A673 (cell line): ENCODE results near the gene MDFIC2. TPM values are rescaled to one million over a fixed set of nuclear protein-coding genes. Genes with fewer than 3 reads are reported as not detected.
"Not testable (repeated sequence)": the region's sequence is repeated elsewhere in the genome, so short reads cannot be mapped to it uniquely, and the experiment has no call there.

Experiments
- BruUV-seq: library from RNA; stranded (reverse); fragments of 400-500 nt; replicated peaks from 2 replicates; lab custom pipeline; 2021; lab: Mats Ljungman, UMichigan
- CTCF ChIA-PET: fragments of 300-600 bp; sonication (Branson Sonifier 250); formaldehyde crosslinking; loops from one replicate; lab custom pipeline; 2022; ENCODE audit warnings: antibody characterized with exemption; lab: Charles Lee
- POLR2A ChIA-PET: fragments of 300-600 bp; sonication (Branson Sonifier 250); formaldehyde crosslinking; loops from one replicate; lab custom pipeline; 2022; ENCODE audit warnings: antibody characterized with exemption; ENCODE audit not compliant: low non-redundant PET; lab: Charles Lee
- DNase-seq: peaks from one replicate; pipeline ENCODE4 v3.0.0-alpha.2; 2015; ENCODE audit warnings: low spot score
- H3K27ac ChIP-seq: fragments of 200-600 bp; sonication (generic); 2 replicates; pipeline ENCODE4 v1.5.1; 2016; ENCODE audit warnings: mixed run types, low read depth, mild to moderate bottlenecking, mixed read lengths, antibody characterized with exemption, low read length; ENCODE audit not compliant: poor library complexity, severe bottlenecking
- H3K27me3 ChIP-seq: fragments of 200-600 bp; sonication (generic); replicated peaks from 2 replicates; pipeline ENCODE4 v1.6.1; 2017; ENCODE audit warnings: mixed run types, low read depth, mild to moderate bottlenecking, mixed read lengths, antibody characterized with exemption, low read length; ENCODE audit not compliant: insufficient read depth, poor library complexity
- H3K36me3 ChIP-seq: fragments of 200-600 bp; sonication (generic); 2 replicates; pipeline ENCODE4 v1.6.1; 2016; ENCODE audit warnings: mixed run types, mild to moderate bottlenecking, mixed read lengths, antibody characterized with exemption, low read length; ENCODE audit not compliant: insufficient read depth, poor library complexity, severe bottlenecking
- H3K4me1 ChIP-seq: fragments of 200-600 bp; sonication (generic); 2 replicates; pipeline ENCODE4 v1.6.1; 2017; ENCODE audit warnings: mixed run types, mild to moderate bottlenecking, mixed read lengths, antibody characterized with exemption, low read length; ENCODE audit not compliant: insufficient read depth, poor library complexity, severe bottlenecking
- H3K4me3 ChIP-seq: fragments of 200-600 bp; sonication (generic); 2 replicates; pipeline ENCODE4 v1.5.1; 2016; ENCODE audit warnings: low read depth, mixed run types, mild to moderate bottlenecking, mixed read lengths, low read length; ENCODE audit not compliant: poor library complexity, severe bottlenecking
- H3K9me3 ChIP-seq: fragments of 200-600 bp; sonication (generic); 2 replicates; pipeline ENCODE4 v1.6.1; 2016; ENCODE audit warnings: mixed run types, low read depth, mild to moderate bottlenecking, mixed read lengths, antibody characterized with exemption, low read length; ENCODE audit not compliant: poor library complexity, severe bottlenecking
- CTCF ChIP-seq: fragments of 300-800, 200-600 bp; sonication (generic); conservative IDR thresholded peaks from 2 replicates; pipeline ENCODE4 v1.5.1; 2017; ENCODE audit warnings: low read depth, mild to moderate bottlenecking, antibody characterized with exemption, low read length, moderate library complexity, mixed read lengths
- EZH2 ChIP-seq: fragments of 200-600 bp; sonication (generic); IDR thresholded peaks from 2 replicates; pipeline ENCODE4 v1.6.1; 2017; ENCODE audit warnings: borderline replicate concordance, low read depth, mild to moderate bottlenecking, mixed read lengths, antibody characterized with exemption, low read length; ENCODE audit not compliant: poor library complexity, severe bottlenecking
- intact Hi-C: fragments of 100-400 bp; cut with micrococcal nuclease; formaldehyde crosslinking; loops from one replicate; pipeline ENCODE4 v1.10.0; 2022; ENCODE audit not compliant: unreplicated experiment
- total RNA-seq: library from RNA; stranded (reverse); gene quantifications from 2 replicates; pipeline ENCODE4 v1.2.3, GENCODE V29; 2021

Gene MDFIC2
- total RNA-seq, 1 experiment from 2014 or later, result not detected

DNA sequence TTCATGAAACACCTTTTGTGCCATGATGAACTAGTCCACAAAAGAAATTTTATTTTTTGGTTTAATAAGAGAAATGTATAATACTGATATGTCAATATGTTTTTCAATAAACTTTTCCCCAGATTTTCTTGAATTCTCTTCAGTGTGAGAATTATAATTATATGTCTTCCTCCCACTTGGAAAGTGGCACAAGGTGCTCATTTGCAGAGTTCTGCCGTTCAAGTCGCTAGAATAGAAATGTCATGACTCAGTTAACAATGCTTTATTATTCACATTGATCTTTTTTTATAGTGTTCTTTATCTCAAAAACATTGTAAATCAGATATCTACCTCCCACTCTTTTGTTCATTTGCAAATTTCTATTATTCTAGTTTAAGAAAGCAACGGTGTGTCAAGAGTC lies 87.3 kb downstream of the MDFIC2 start:
- Histone ChIP-seq H3K9me3 (no peaks in the 10 kb centered on the region), H3K4me3 (no peak overlapping the region), H3K36me3 (no peaks in the 10 kb centered on the region), H3K27ac (no peak overlapping the region), H3K27me3 (no peaks in the 10 kb centered on the region), H3K4me1 (no peaks in the 10 kb centered on the region)
- TF ChIP-seq CTCF (no peak), EZH2 (no peak)
- intact Hi-C loops, result no loop called here
- no peak for DNase-seq
- POLR2A ChIA-PET, result no interaction called here
- no TSS peak for BruUV-seq
- CTCF ChIA-PET, result no interaction called here

DNA sequence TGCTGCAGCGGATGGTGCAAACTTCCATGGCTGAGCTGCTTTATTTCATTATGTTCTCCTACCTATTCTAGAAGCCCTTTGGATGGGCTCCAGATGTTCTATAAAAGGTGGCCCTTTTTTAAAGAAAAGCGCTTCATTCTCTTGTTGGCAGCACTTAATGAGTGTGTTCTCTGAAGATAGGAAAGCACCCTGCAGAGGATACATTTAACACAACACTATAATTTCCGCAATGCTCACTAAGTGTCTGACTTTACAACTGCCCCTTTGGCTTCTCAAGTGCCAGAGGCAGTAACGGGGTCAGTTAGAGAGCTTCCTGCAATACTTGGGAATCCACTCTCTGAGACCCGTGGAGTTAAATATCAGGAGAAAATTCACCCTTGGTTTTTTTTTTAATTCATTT lies 88.1 kb downstream of the MDFIC2 start:
- H3K36me3 ChIP-seq, result no peaks in the 10 kb centered on the region
- no peaks in the 10 kb centered on the region for H3K4me1 ChIP-seq
- H3K4me3 ChIP-seq, result no peak overlapping the region
- H3K27ac ChIP-seq, result no peak overlapping the region
- no peaks in the 10 kb centered on the region for H3K9me3 ChIP-seq
- intact Hi-C loops, result no loop called here
- BruUV-seq, result no TSS peak
- peak; percentile 53 for DNase-seq
- H3K27me3 ChIP-seq, result no peaks in the 10 kb centered on the region
- no peak for TF ChIP-seq EZH2
- no peak for TF ChIP-seq CTCF
- POLR2A ChIA-PET, result no interaction called here
- CTCF ChIA-PET, result no interaction called here

- intact Hi-C loops, result no loop called here
- TF ChIP-seq EZH2 (no peak), CTCF (no peak)
- H3K36me3 ChIP-seq, result no peaks in the 10 kb centered on the region
- H3K27me3 ChIP-seq, result no peaks in the 10 kb centered on the region
- H3K4me1 ChIP-seq, result no peaks in the 10 kb centered on the region
- no TSS peak for BruUV-seq
- ChIA-PET CTCF (no interaction called here), POLR2A (no interaction called here)
- no peak overlapping the region for H3K27ac ChIP-seq
- no peaks in the 10 kb centered on the region for H3K9me3 ChIP-seq
- H3K4me3 ChIP-seq, result no peak overlapping the region
- no peak for DNase-seq
Measured at GRCh38 chr3:70218471-70218870, 94.0 kb downstream of the MDFIC2 start.

DNA sequence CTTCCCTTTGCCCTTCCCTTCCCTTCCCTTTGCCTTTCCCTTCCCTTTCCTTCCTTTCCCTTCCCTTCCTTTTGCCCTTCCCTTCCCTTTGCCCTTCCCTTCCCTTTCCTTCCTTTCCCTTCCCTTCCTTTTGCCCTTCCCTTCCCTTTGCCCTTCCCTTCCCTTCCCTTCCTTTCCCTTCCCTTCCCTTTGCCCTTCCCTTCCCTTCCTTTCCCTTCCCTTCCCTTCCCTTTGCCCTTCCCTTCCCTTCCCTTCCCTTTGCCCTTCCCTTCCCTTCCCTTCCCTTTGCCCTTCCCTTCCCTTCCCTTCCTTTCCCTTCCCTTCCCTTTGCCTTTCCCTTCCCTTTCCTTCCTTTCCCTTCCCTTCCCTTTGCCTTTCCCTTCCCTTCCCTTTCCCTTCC lies 101.2 kb downstream of the MDFIC2 start:
- CTCF ChIA-PET, intact Hi-C loops, DNase-seq: not testable (repeated sequence)

More for the DNA sequence above, 101.2 kb downstream of the MDFIC2 start:
- H3K36me3 ChIP-seq, H3K27ac ChIP-seq, H3K27me3 ChIP-seq, BruUV-seq, H3K4me1 ChIP-seq, POLR2A ChIA-PET, H3K9me3 ChIP-seq, H3K4me3 ChIP-seq: not testable (repeated sequence)
